GF-D8 (cell line): Measurements from ENCODE around the gene NLK.
"Not testable (repeated sequence)": the region's sequence is repeated elsewhere in the genome, so short reads cannot be mapped to it uniquely, and the experiment has no call there.

ENCODE experiments used
- DNase-seq: peaks from one replicate; lab custom pipeline; 2025; lab: John Stamatoyannopoulos, UW

NLK gene

DNA sequence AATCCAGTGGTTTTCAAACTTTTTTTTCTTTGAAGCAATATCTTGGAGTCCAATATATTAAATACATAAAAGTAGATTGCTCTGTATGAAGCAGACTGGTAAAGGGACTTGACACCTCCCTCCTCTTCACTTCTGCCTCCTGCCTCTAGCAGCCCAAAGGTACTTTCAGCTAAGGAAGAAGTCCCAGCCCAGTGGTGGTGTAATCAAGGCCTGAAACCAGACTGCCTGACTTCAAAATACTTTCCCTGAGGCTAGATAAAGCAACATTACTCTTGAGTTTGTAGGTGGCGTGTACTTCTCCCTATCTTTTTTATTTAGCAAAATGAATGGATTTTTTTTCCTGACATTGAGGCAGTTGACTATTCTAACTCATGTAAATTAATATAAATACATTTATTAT is 154.2 kb downstream of the NLK start:
- no peak for DNase-seq

DNA sequence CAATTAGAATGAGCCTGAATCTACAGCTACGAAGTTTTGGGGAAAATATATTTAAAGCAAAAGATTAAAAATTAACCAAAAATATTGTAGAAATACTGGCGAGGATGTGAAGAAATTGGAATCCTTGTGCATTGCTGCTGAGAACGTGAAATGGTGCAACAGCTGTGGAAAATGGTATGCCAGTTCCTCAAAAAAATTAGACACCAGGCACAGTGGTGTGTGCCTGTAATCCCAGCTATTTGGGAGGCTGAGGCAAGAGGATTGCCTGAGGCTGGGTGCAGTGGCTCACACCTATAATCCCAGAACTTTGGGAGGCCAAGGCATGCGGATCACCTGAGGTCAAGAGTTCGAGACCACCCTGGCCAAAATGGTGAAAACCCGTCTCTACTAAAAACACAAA is 156.6 kb downstream of the NLK start:
- DNase-seq: no peak

DNA sequence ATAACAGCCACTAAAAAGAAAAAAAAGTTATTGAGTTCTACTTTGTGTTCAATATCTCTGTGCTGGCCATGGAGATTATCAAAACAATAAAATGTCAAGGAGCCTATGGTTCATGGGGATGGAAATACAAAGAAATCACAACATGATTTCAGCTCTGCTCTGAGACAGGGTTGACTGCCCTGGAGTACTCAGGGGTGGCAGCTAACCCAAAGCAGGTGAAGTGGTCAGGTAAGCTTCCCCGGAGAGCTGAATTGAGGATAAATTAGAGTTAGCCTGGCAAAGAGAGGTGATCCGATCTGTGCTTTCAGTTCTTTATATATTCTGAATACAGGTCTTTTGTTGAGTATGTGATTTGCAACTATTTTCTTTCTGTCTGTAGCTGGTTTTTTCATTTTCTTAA is 157.3 kb downstream of the NLK start:
- no peak for DNase-seq

DNA sequence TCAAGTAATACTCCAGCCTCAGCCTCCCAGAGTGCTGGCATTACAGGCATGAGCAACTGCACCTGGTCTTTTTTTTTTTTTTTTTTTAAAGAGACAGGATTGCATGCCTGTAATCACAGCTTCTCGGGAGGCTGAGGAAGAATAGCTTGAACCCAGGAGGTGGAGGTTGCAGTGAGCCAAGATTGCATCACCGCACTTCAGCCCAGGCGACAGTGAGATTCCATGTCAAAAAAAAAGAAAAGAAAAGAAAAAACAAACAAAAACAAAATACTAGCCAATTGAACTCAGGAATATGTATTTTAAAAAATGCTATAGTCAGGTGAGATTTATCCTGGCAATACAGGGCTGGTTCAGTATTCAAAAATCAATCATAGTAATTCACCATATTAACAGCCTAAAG is 158.8 kb downstream of the NLK start:
- DNase-seq: no peak

DNA sequence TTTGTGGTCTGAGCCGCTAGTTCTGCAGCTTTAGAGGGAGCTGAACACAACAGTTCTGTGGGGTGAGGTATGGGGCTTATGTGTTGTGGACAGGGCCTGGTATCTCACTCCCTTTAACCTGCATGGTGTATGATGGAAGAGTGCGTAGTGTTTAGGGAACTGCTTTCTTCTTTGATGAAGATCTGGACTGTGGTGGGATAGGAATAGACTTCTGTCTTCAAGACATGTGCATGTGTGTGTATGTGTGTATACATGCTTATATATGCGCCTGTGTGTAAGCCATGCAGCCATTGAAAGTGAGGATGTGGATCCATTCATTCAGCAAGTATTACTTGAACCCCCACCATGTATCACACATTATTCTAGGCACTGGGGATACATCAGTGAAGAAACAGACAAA is 161.8 kb downstream of the NLK start:
- DNase-seq: no peak

DNA sequence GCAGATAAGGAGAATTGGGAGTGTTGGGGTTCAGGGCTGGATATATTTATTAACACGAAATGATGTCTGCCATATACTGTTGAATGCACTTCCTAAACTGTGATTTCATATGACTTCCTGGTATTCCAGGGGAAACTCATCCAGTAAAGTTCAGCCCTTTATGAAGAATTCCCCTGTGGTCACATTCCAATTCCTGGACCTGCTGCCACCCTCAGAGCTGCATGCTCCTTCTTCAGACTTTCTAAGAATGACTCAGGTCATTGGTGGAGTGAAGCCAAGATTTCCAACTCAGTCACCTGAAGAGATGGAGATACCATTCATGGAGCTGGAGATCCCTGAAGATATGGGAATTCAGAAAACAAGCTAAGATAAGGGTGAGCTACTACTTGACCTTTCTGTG is 162.3 kb downstream of the NLK start:
- no peak for DNase-seq

DNA sequence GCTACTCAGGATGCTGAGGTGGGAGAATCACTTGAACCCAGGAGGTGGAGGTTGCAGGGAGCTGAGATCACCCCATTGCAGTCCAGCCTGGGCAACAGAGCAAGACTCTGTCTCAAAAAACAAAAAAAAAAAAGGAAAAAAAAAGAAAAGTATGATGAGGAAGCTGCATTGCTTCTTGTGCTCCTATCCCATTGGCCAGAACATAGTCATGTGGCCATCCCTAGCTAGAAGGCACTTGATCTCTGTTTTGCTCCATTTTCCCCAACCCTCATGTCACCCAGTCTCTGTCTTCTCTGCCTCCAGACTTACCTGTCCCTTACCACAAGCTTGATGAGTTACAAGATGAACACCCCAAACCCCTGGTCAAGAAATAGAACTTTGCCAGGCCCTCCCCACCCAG is 163.8 kb downstream of the NLK start:
- no peak for DNase-seq

DNA sequence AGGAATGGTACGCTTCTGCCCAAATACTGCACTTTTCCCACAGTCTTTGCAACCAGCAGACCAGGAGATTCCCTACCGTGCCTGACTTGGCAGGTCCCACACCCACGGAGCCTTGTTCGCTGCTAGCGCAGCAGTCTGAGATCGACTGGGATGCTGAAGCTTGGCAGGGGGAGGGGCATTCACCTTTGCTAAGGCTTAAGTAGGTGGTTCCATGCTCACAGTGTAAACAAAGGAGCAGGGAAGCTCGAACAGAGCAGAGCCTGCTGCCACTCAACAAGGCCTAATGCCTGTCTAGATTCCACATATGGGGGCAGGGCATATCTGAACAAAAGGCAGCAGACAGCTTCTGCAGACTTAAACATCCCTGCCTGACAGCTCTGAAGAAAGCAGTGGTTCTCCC is 169.3 kb downstream of the NLK start:
- DNase-seq: no peak

DNA sequence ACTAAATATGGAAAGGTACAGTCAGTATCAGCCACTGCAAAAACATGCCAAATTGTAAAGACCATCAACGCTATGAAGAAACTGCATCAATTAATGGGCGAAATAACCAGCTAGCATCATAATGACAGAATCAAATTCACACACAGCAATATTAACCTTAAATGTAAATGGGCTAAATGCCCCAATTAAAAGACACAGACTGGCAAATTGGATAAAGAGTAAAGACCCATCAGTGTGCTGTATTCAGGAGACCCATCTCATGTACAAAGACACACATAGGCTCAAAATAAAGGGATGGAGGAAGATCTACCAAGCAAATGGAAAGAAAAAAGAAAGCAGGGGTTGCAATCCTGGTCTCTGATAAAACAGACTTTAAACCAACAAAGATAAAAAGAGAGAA is 171.1 kb downstream of the NLK start:
- not testable (repeated sequence) for DNase-seq

DNA sequence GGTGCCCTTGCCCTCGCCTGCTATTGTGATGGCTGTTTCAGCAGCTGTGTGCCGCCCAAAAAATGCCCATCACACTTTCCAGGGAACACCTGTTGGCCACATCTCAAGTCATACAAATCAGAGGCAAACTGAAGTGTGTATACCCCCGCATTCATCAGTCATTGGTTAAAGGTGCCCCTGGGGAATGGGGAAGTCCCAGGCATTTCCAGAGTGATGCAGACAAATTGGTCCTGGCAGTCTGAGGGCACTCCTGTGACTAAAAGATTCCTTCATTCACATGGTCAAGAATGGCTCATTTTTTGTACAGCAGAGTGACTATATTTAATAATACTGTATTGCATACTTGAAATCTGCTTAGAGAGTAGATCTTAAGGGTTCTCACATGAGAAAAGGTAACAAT is 173.6 kb downstream of the NLK start:
- DNase-seq: no peak

DNA sequence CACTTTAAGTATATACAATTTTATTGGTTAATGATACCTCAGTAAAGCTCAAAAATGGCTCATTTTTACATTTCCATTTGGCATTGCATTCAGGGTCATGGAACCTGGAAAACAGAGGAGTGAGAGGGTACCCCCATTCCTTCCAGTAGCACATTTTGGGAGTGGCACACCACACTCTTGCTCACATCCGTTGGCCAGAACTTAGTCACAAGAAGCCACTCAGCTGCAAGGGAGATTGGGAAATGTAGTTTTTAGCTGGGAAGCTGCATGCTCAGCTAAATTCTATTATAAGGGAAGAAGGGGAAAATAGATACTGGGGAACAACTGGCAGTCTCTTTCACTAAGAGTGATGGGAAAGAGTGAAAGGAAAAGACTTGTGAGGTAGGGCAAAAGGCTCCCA is 174.1 kb downstream of the NLK start:
- DNase-seq: no peak

DNA sequence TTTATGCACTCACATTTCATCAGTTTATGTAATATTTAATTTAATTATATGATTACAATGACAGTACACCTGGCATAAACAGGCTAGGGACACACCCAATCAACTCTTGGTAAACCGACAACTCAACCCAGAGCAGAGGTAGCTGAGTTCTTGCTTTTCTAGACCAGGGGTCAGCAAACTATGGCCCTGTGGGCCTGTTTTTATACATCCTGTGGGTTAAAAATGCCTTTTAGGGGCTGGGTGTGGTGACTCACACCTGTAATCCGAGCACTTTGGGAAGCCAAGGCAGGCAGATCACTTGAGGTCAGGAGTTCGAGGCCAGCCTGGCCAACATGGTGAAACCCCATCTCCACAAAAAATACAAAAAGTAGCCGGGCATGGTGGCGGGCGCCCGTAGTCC is 177.3 kb downstream of the NLK start:
- no peak for DNase-seq

DNA sequence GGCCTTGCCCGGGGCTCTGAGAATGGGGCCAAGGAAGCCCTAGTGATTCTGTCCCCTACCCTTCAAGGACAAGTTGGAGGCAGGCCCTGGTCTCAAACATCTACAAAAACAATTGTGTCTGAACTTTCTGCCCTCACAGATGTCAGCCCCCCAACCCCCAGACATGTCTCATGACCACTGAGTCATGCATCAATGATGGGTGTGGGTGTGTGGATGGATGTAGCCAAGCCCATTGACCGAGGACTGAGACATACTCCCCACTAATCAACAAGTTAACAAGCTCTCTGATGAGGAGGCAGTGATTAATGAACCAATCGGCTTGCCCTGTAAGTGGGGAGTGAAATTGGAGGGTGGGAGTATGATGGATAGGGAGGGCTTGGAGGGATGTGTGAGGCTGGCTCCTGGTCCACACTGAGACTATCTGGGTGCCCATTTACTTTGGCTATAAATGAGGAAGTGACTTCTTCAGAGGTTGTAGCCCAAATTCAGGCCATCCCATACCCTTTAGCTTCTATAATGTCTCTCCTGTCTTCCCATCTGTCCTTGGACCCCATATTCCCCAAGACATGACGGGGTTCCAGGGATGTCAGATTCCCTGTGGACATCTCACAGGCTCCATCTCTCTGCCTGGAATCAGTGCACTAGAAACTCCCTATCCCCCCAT is 179.4 kb downstream of the NLK start:
- DNase-seq: no peak

DNA sequence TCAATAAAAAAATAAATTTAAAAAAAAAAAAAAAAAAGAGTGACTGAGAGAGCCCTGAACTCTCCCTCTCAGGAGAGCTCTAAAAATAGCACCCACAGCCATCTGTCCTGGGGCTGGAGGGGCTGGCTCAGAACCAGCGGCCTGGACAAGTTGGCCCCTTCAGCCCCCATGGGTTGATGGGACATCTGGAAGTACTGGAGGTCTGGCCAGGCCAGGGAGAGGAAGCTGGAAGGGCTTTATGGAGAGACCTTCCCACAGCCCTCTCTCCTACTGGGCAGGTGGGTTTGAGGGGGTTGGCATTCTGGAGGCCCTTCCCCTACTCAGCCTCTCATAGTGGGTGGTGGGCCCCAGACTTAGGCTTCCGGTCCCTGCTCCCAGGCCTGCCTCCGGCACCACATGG is 182.8 kb downstream of the NLK start:
- DNase-seq: no peak

DNA sequence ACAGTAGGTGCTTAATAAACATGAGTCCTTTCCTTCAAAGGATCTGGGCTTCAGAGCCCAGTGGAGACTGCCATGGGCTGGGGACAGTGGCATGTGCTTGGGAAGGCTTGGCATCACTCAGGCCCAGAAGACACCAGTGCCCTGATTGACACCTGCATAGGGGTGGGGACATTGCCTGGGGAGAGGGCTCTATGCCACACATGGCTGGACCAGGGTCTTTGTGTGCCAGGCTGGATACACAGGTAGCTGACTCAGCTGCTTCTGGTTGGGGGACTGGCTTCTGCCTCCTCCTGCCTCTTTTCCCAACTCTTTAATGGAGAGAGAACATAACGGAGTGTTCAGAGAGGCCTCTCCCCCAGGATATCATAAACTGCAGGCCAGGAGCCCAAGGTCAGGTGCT is 183.4 kb downstream of the NLK start:
- no peak for DNase-seq

DNA sequence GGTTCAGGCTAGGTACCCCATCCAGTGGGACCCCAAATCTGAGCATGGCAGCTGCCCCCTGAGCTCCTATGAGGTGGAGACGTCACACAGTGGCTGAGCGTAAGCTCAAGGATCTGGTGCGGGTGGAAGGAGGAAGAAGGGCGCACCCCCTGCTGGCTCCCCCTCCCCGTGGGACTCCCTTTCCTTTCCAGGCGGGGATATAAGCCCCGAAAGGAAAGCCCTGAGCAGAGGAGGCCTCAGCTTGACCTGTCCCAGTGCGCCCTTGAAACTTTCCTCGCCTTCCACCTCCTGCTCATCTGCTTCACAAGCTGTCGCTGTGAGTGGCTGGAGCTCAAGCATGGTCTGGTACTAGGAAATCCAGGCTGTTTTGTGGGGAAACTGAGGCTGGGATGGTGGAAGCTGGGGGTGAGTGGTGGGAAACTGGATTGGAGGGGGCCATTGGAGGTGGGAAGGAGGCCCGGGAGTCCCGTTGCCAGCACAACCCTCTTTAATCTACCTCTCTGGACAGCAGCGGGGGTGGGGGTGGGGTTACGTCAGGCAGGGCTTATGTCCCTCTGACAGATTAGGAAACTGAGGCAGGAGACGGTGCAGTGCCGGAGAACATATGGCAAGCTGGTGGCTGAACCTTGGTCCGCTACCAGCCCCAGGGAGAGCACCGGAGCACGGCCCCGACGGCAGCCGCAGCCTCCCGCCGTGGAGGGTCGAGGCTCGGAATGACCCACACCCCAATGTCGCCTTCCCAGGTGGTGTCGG is 184.3 kb downstream of the NLK start:
- DNase-seq: no peak

DNA sequence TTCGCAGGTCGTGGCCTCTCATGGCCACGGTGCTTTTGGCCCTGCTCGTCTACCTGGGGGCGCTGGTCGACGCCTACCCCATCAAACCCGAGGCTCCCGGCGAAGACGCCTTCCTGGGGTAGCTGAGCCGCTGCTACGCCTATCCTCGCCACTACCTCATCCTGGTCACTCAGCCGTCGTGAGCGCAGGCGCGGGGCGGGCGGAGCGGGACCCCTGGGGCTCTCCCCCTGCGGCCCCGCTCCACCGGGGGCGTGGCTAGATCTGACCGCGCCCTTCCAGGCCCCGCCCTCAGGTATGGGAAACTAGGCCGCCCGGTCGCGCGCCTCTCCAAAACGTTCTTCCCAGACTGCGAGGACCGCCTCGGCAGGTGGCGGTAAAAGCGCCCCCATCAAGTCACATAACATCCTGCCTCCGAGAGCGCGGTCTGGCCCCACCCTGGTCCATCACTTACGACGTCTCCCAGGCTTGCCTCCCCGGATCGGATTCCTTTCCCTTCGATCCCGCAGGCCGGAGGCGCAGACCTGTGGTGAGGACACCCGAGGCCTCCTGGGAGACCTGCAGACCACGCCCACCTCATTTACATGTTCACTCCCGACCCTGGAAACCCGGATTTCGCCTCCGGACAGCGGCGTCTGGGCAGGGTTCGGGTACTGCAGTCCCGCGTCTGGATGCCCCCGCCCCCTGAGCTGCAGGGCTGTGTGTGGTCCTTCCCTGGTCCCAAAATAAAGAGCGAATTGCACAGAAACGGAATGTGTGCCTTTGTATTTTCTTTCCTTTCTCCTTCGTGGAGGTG is 185.0 kb downstream of the NLK start:
- no peak for DNase-seq

DNA sequence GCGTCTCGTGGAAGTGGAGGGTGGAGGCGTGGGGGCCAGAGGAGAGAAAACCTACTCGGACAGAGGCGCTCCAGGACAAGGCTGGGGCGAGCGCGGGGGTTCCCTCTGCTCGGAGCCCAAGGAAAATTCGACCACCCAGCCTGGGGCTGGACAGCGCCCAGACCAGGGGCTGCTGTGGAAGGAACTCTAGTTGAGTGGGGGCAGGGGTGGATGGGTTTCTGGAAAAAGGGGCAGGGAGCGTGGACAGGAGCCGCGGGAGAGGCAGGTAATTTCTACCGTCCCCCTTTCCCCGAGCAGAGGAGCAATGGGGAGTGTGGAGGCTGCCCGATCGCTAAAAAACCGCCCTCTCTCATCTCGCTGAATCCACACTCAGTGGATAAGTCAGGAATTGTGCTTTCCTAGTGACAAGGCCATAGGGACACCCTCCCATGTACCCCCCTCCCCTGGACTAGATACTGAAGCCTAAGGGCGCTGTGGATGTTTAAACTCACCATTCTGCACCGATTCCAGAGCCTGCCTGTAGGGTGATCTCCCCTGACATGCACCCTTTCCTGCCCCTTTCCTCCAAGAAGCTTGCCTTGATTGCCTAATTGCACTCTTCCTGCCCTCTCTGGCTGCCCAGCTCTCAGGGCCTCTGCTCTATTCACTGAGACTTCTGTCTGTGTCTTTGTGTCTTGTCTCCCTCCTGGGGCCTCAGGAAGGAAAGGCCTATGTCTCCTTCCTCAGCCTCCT is 185.8 kb downstream of the NLK start:
- no peak for DNase-seq

DNA sequence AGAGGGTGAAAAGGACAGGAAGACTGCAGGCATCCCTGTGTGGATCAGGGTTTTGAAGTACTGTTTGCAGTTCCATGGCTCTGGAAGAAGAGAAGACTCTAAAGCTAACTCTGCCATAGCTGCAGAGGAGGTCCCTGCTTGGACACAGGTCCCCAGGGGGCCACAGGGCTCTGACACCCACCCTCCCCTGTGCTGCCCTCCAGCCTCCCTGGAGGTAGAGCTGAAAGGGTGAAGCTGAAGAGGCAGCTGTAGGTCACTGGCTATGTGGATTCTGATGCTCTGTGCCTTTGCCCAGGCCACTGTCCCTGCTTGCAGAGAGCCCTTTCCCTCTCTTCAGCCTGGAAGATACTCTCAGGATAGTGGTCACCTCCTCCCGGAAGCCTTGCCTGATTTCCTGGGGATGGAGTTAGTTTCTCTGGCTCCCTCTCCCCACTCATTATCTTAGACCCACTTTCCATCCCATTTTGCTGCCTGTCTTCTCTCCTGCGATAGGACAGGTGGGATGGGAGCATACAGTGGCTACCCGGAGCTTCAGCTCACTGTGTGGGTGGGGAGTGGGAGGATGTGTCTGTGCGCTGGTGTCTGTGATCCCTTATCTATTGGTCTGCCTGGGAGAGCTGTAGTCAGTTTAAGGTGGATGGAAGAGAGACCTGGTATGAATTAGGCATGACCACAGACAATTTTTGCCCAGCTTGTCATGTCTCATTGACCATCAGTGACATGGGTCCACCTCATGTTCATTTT is 186.7 kb downstream of the NLK start:
- no peak for DNase-seq

DNA sequence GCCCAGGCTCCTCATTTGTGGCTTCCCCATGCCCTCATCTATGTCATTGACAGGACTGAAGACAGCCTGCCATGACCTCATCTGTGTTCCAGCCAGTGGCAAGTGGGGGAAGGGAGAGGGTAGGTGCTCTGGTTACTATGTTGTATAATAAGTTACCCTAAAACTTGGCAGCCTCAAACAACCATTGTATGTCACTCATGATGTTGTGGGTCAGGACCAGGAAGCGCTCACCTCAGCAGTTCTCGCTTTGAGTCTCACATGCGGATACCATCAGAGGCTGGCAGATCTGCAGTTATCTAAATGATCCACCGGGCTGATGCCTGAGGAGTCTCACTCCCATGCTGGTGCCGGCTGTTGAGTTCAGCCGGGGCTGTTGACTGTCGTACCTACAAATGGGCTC is 187.5 kb downstream of the NLK start:
- no peak for DNase-seq

DNA sequence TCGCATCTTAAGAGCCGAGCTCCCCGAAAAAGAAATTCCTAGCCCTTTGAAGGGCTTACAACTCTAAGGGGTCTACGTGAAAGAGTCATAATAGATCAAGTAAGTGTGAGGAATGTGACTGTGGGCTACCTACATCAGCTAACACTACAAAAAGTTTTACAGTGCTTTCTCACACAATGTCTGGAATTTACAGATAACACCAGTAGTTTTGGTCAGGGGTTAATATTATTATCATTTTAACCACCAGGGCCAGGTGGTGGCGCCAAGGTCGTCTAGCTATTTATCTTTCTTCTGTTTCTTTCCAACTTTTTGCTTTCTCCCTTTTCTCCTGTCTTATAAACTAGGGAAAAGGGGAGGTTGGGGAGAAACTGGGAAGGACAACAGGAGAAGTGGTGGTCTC is 188.1 kb downstream of the NLK start:
- not testable (repeated sequence) for DNase-seq

DNA sequence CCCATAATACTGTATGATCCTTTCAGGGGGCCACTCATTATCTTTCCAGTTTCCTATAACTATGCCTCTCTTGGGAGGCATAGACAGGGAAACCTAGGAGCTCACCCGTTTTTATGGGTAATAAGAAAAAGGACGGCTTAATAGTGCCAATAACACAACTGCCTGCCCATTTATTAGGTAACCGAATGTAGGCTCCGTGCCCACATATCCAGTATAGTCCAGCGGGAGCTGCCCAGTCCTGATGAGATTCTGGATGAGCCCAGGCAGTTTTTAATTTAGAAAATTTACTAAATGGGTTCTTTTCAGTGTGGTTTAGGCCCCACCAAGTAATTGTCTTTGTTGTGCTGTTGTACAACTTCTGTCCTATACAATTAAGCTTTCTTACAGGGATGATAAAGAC is 189.1 kb downstream of the NLK start:
- not testable (repeated sequence) for DNase-seq
